Calu3 (cell line): Measurements from ENCODE around the gene NDST3. TPM values are rescaled to one million over a fixed set of nuclear protein-coding genes. Genes with fewer than 3 reads are reported as not detected.

ENCODE experiments used
- BruUV-seq: library from RNA; stranded (reverse); fragments of 400-500 nt; replicated peaks from 2 replicates; lab custom pipeline; 2021; lab: Mats Ljungman, UMichigan
- CTCF ChIA-PET: fragments of 300-600 bp; sonication (Branson Sonifier 250); formaldehyde crosslinking; loops from one replicate; lab custom pipeline; 2022; ENCODE audit warnings: antibody characterized with exemption; lab: Charles Lee
- DNase-seq: peaks from one replicate; pipeline ENCODE4 v3.0.0; 2022
- H3K27ac Mint-ChIP-seq: one replicate; pipeline ENCODE4 v1.8.0; 2022; ENCODE audit warnings: mixed read lengths; ENCODE audit not compliant: unreplicated experiment
- H3K27me3 Mint-ChIP-seq: one replicate; pipeline ENCODE4 v1.8.0; 2022; ENCODE audit warnings: mixed read lengths; ENCODE audit not compliant: unreplicated experiment
- H3K36me3 Mint-ChIP-seq: one replicate; pipeline ENCODE4 v1.8.0; 2022; ENCODE audit warnings: mild to moderate bottlenecking, moderate library complexity, mixed read lengths; ENCODE audit not compliant: insufficient read depth, unreplicated experiment
- H3K4me1 Mint-ChIP-seq: one replicate; pipeline ENCODE4 v1.8.0; 2022; ENCODE audit warnings: mild to moderate bottlenecking, low read depth, mixed read lengths; ENCODE audit not compliant: unreplicated experiment
- H3K4me3 Mint-ChIP-seq: one replicate; pipeline ENCODE4 v1.8.0; 2022; ENCODE audit warnings: mild to moderate bottlenecking, low read depth, moderate library complexity, mixed read lengths; ENCODE audit not compliant: unreplicated experiment
- H3K9me3 Mint-ChIP-seq: one replicate; pipeline ENCODE4 v1.8.0; 2022; ENCODE audit warnings: low read depth, mixed read lengths; ENCODE audit not compliant: unreplicated experiment
- CTCF ChIP-seq: fragments of 200-600 bp; IDR thresholded peaks from one replicate; pipeline ENCODE4 v1.8.0; 2022; ENCODE audit warnings: antibody characterized with exemption; ENCODE audit not compliant: unreplicated experiment
- intact Hi-C: fragments of 100-400 bp; cut with micrococcal nuclease; formaldehyde crosslinking; loops from one replicate; pipeline ENCODE4 v1.10.0; 2022; ENCODE audit not compliant: unreplicated experiment
- total RNA-seq: library from RNA; stranded (reverse); gene quantifications from 2 replicates; pipeline ENCODE4 v1.2.3, GENCODE V29; 2022

The NDST3 gene
- total RNA-seq, 1 experiment from 2014 or later, result 0.12 TPM

DNA sequence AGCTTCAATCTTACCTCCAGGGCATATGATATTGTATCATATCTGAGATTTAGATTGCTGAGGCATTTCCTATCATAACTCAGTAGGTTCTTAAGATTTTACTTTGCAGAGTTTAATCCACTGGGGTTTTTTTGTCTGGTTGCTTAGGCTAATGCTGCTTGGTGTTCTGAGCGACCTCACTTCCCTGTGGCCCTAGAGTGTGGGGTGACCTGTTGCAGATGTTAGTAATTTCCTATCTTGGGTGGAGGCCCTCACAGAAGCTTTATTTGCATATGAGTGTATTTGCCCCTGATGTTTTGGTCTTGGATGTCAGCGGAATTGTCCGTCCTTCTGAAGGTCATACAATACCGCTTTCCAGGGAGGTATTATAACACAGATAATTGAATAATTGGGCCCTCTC, 137.1 kb downstream of the NDST3 start:
- H3K9me3 Mint-ChIP-seq, result peaks cover 3% of the 10 kb centered on the region
- no peak for DNase-seq
- intact Hi-C loops, result no loop called here
- no TSS peak for BruUV-seq
- CTCF ChIA-PET, result no interaction called here
- H3K36me3 Mint-ChIP-seq, result no peaks in the 10 kb centered on the region
- TF ChIP-seq CTCF, result no peak
- H3K27ac Mint-ChIP-seq, result no peak overlapping the region
- no peak overlapping the region for H3K4me3 Mint-ChIP-seq
- no peaks in the 10 kb centered on the region for H3K27me3 Mint-ChIP-seq
- H3K4me1 Mint-ChIP-seq, result no peaks in the 10 kb centered on the region

GRCh38 chr4:118173126-118173525, 138.8 kb downstream of the NDST3 start:
- no peaks in the 10 kb centered on the region for H3K4me1 Mint-ChIP-seq
- no peaks in the 10 kb centered on the region for H3K36me3 Mint-ChIP-seq
- intact Hi-C loops, result no loop called here
- no TSS peak for BruUV-seq
- H3K4me3 Mint-ChIP-seq, result no peak overlapping the region
- H3K9me3 Mint-ChIP-seq, result no peaks in the 10 kb centered on the region
- no peak overlapping the region for H3K27ac Mint-ChIP-seq
- TF ChIP-seq CTCF, result no peak
- no peaks in the 10 kb centered on the region for H3K27me3 Mint-ChIP-seq
- no peak for DNase-seq
- CTCF ChIA-PET, result no interaction called here

- Mint-ChIP-seq H3K4me1 (no peaks in the 10 kb centered on the region), H3K27me3 (no peaks in the 10 kb centered on the region), H3K9me3 (no peaks in the 10 kb centered on the region), H3K27ac (no peak overlapping the region), H3K4me3 (no peak overlapping the region), H3K36me3 (no peaks in the 10 kb centered on the region)
- CTCF ChIA-PET, result no interaction called here
- BruUV-seq, result no TSS peak
- DNase-seq, result no peak
- intact Hi-C loops, result no loop called here
- no peak for TF ChIP-seq CTCF
Measured at GRCh38 chr4:118173956-118174725, 139.9 kb downstream of the NDST3 start.

DNA sequence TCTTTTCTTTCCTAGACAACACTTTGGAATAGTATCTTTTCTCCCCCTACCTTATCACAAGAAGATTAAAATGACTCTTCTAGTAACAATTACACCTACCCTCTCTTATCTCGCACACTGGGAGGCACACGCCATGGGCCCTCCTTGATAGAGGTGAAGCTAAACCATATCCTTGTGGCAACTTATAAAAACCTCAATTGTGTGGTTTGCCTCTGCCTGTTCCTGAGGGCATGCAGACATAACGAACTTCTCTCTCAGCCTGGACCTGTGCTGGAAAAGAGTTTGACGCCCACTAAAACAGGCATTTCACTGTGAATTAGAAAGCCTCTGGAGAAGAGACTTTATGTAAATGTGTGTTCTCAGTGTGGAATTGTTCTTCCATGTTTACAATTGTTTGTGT, 141.2 kb downstream of the NDST3 start:
- no peak for DNase-seq
- Mint-ChIP-seq H3K4me3 (no peak overlapping the region), H3K27me3 (no peaks in the 10 kb centered on the region), H3K4me1 (no peaks in the 10 kb centered on the region), H3K36me3 (no peaks in the 10 kb centered on the region), H3K27ac (no peak overlapping the region), H3K9me3 (no peaks in the 10 kb centered on the region)
- CTCF ChIA-PET, result no interaction called here
- no TSS peak for BruUV-seq
- intact Hi-C loops, result no loop called here
- no peak for TF ChIP-seq CTCF
